WI38 (cell line): Measurements from ENCODE around the gene TNFRSF8.

Experiments used
- H3K4me3 ChIP-seq: 2 replicates; pipeline ENCODE4 v1.5.1; 2011; ENCODE audit warnings: low read depth, mild to moderate bottlenecking, control low read depth, low read length
- TF ChIP-seq, protein P1 (sequence below): IDR thresholded peaks from 2 replicates; pipeline ENCODE4 v1.5.1; 2012; ENCODE audit warnings: low read depth, mild to moderate bottlenecking, control low read depth, low read length

TNFRSF8 gene

GRCh38 chr1:12148958-12149790, 86.1 kb downstream of the TNFRSF8 start:
- TF ChIP-seq, protein P1, sequence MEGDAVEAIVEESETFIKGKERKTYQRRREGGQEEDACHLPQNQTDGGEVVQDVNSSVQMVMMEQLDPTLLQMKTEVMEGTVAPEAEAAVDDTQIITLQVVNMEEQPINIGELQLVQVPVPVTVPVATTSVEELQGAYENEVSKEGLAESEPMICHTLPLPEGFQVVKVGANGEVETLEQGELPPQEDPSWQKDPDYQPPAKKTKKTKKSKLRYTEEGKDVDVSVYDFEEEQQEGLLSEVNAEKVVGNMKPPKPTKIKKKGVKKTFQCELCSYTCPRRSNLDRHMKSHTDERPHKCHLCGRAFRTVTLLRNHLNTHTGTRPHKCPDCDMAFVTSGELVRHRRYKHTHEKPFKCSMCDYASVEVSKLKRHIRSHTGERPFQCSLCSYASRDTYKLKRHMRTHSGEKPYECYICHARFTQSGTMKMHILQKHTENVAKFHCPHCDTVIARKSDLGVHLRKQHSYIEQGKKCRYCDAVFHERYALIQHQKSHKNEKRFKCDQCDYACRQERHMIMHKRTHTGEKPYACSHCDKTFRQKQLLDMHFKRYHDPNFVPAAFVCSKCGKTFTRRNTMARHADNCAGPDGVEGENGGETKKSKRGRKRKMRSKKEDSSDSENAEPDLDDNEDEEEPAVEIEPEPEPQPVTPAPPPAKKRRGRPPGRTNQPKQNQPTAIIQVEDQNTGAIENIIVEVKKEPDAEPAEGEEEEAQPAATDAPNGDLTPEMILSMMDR: no peak
- H3K4me3 ChIP-seq: no peak overlapping the region

- H3K4me3 ChIP-seq: no peak overlapping the region
These were observed 86.7 kb downstream of the TNFRSF8 start for GRCh38 chr1:12149791-12150175.

GRCh38 chr1:12150456-12151200, 87.5 kb downstream of the TNFRSF8 start:
- TF ChIP-seq, protein P1: no peak

More at GRCh38 chr1:12149791-12150175, 86.7 kb downstream of the TNFRSF8 start:
- TF ChIP-seq, protein P1: no peak

GRCh38 chr1:12151465-12151864, 88.4 kb downstream of the TNFRSF8 start:
- TF ChIP-seq, protein P1: no peak
- no peak overlapping the region for H3K4me3 ChIP-seq

More at GRCh38 chr1:12150456-12151200, 87.5 kb downstream of the TNFRSF8 start:
- H3K4me3 ChIP-seq: no peak overlapping the region

DNA sequence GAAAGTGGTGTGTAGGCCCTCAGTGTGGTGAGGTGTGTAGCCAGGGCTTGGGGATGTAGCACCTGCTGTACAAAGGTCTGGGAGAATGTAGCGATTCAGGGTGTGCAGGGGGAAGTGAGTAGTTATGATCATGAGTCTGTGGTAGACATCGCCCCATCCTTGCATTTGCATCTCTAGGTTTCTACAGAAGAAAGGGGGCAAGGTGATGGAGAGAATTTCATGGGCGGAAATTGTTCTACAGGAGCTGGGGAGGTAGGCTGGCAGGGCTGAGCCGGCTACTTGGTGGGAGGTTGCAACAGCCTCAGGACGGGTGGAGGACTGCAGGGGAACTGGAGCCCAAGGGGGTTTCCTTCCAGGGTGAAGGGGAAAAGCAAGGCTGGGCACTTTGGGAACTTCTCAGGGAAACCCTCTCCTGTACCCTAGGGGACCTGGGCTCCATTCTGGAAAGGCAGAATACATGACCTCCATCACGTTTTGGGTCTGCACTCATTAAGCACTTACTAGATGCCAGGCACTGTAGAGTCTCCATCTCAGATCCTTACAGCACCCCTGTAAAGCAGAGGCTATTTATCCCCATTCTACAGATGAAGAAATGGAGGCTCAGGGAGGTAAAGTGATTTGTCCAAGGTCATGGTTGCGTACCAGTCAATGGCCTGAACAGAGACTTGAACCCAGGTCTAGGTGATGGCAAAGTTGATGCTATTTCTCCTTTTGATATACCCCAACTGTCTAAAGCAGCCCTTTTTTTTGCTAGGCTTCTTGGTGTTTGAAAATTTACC, 89.2 kb downstream of the TNFRSF8 start:
- TF ChIP-seq, protein P1: no peak
- H3K4me3 ChIP-seq: no peak overlapping the region

DNA sequence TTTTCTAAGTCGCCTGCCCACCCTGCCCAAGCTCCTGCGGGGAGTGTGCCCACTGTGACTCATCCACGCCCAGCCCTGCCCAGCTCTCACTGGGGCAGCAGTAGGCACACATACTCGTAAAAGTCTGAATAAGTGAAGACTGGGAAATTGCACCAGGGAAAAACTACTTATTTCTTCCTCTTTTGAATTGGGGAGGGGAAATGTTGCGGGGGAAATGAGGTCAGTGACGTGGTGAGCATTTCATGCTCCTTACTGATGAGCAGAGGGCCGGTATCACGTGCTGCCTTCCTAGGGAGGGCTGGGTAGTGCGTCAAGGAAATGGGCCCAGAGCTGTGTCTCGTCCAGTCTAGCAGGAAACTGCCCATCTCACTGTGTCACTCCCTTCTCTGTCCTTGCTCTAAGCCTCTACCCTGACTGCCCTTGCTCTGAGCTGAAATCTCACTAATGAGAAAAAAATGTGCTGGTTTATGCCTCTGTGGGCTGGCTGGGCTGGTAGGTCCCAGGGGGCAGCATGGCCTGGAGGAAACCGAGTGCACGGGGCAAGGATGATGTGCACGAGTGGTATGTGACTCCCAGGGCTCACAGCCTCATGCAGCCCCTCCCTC, 90.2 kb downstream of the TNFRSF8 start:
- TF ChIP-seq, protein P1: no peak
- no peak overlapping the region for H3K4me3 ChIP-seq
